Chondrocyte (in vitro differentiated cells): ENCODE measurements around the gene AFAP1L2. TPM values are rescaled to one million over a fixed set of nuclear protein-coding genes. Genes with fewer than 3 reads are reported as not detected.

ENCODE experiments used
- DNase-seq: peaks from one replicate; pipeline ENCODE4 v3.0.0; 2021; ENCODE audit warnings: mixed read lengths, low spot score
- H3K27ac Mint-ChIP-seq: one replicate; pipeline ENCODE4 v1.8.0; 2021; ENCODE audit warnings: mild to moderate bottlenecking, moderate library complexity, mixed read lengths; ENCODE audit not compliant: unreplicated experiment
- H3K27me3 Mint-ChIP-seq: 2 replicates; pipeline ENCODE4 v1.8.0; 2021; ENCODE audit warnings: low read depth, mixed read lengths
- H3K36me3 Mint-ChIP-seq: 2 replicates; pipeline ENCODE4 v1.8.0; 2021; ENCODE audit warnings: low read depth, mixed read lengths
- H3K4me1 Mint-ChIP-seq: 2 replicates; pipeline ENCODE4 v1.8.0; 2021; ENCODE audit warnings: low read depth, mild to moderate bottlenecking, mixed read lengths
- H3K4me3 Mint-ChIP-seq: one replicate; pipeline ENCODE4 v1.8.0; 2021; ENCODE audit warnings: mild to moderate bottlenecking, moderate library complexity, mixed read lengths; ENCODE audit not compliant: unreplicated experiment
- H3K9me3 Mint-ChIP-seq: 2 replicates; pipeline ENCODE4 v1.8.0; 2021; ENCODE audit warnings: low read depth, mixed read lengths
- total RNA-seq: library from RNA; stranded (reverse); gene quantifications from 3 replicates; pipeline ENCODE4 v1.2.1, GENCODE V29; 2021
- TF ChIP-seq, protein P1 (sequence below): fragments of 200-600 bp; sonication (generic); IDR thresholded peaks from 2 replicates; pipeline ENCODE4 v1.5.0; 2021; ENCODE audit warnings: antibody characterized with exemption, mild to moderate bottlenecking, moderate library complexity

The AFAP1L2 gene
- total RNA-seq, 1 donor from 2014 or later, result 2.9 TPM

GRCh38 chr10:114427124-114427852 lies 23.0 kb upstream of the AFAP1L2 start:
- Mint-ChIP-seq H3K36me3 (peaks cover 2% of the 10 kb centered on the region), H3K27me3 (peaks cover 2% of the 10 kb centered on the region), H3K9me3 (no peaks in the 10 kb centered on the region), H3K27ac (no peak overlapping the region), H3K4me3 (no peak overlapping the region), H3K4me1 (no peaks in the 10 kb centered on the region)
- TF ChIP-seq, protein P1, sequence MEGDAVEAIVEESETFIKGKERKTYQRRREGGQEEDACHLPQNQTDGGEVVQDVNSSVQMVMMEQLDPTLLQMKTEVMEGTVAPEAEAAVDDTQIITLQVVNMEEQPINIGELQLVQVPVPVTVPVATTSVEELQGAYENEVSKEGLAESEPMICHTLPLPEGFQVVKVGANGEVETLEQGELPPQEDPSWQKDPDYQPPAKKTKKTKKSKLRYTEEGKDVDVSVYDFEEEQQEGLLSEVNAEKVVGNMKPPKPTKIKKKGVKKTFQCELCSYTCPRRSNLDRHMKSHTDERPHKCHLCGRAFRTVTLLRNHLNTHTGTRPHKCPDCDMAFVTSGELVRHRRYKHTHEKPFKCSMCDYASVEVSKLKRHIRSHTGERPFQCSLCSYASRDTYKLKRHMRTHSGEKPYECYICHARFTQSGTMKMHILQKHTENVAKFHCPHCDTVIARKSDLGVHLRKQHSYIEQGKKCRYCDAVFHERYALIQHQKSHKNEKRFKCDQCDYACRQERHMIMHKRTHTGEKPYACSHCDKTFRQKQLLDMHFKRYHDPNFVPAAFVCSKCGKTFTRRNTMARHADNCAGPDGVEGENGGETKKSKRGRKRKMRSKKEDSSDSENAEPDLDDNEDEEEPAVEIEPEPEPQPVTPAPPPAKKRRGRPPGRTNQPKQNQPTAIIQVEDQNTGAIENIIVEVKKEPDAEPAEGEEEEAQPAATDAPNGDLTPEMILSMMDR, result peak; percentile 34
- DNase-seq, result no peak

DNA sequence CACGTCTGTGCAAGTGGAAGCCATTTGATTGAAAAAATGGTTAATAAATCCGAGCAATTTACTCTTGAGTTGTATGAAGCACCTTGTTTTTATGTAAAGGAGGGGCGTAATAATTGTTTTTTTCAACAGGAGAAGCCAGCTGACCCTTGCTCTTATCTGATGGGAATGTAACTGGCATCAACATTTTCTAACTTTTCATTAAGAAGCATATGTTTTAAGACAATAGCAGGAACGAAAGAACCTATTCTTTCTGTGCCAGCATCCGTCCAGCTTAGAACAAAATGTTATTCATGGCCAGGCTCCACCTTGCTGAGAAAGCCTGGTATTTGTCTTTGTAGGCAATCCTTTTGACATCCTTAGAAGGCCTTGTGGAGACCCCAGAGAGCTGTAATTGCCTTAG lies 22.2 kb upstream of the AFAP1L2 start:
- H3K27me3 Mint-ChIP-seq, result peaks cover 2% of the 10 kb centered on the region
- H3K36me3 Mint-ChIP-seq, result peaks cover 2% of the 10 kb centered on the region
- H3K4me1 Mint-ChIP-seq, result no peaks in the 10 kb centered on the region
- no peak overlapping the region for H3K27ac Mint-ChIP-seq
- no peak for DNase-seq
- TF ChIP-seq, protein P1, result no peak
- no peaks in the 10 kb centered on the region for H3K9me3 Mint-ChIP-seq
- H3K4me3 Mint-ChIP-seq, result no peak overlapping the region

GRCh38 chr10:114420811-114421485 lies 16.6 kb upstream of the AFAP1L2 start:
- Mint-ChIP-seq H3K4me3 (no peak overlapping the region), H3K27me3 (no peaks in the 10 kb centered on the region), H3K9me3 (no peaks in the 10 kb centered on the region), H3K36me3 (no peaks in the 10 kb centered on the region), H3K4me1 (peaks cover 3% of the 10 kb centered on the region), H3K27ac (no peak overlapping the region)
- no peak for DNase-seq
- TF ChIP-seq, protein P1, result no peak

- TF ChIP-seq, protein P1, result no peak
- H3K36me3 Mint-ChIP-seq, result no peaks in the 10 kb centered on the region
- no peak overlapping the region for H3K27ac Mint-ChIP-seq
- H3K27me3 Mint-ChIP-seq, result no peaks in the 10 kb centered on the region
- DNase-seq, result no peak
- no peak overlapping the region for H3K4me3 Mint-ChIP-seq
- H3K4me1 Mint-ChIP-seq, result peaks cover 9% of the 10 kb centered on the region
- no peaks in the 10 kb centered on the region for H3K9me3 Mint-ChIP-seq
These were observed 13.8 kb upstream of the AFAP1L2 start for GRCh38 chr10:114418109-114418508.

GRCh38 chr10:114412907-114413797 lies 8.8 kb upstream of the AFAP1L2 start:
- Mint-ChIP-seq H3K4me3 (no peak overlapping the region), H3K27me3 (no peaks in the 10 kb centered on the region), H3K27ac (peak overlapping the region; percentile 52), H3K36me3 (no peaks in the 10 kb centered on the region), H3K4me1 (peaks cover 16% of the 10 kb centered on the region), H3K9me3 (no peaks in the 10 kb centered on the region)
- TF ChIP-seq, protein P1, result no peak
- DNase-seq, result no peak
